Activated CD4-positive, CD25-positive, alpha-beta regulatory T cell treated with anti-CD3 and anti-CD28 coated beads, Interleukin-2, amount 50 U/mL, for 16 hours (primary cell): Measurements from ENCODE around the gene CIZ1.
A peak's percentile ranks its signal among the peaks of the same experiment; 100 is the strongest.

Experiments
- DNase-seq: peaks from one replicate; pipeline ENCODE4 v3.0.0-alpha.2; 2020; ENCODE audit warnings: low read depth, low spot score

Gene CIZ1

GRCh38 chr9:128213746-128214497, 22.6 kb upstream of the CIZ1 start:
- no peak for DNase-seq

- DNase-seq: no peak
Measured at GRCh38 chr9:128211981-128212281, 20.6 kb upstream of the CIZ1 start.

GRCh38 chr9:128211186-128211980, 20.0 kb upstream of the CIZ1 start:
- DNase-seq: no peak

GRCh38 chr9:128208946-128209669, 17.7 kb upstream of the CIZ1 start:
- no peak for DNase-seq

GRCh38 chr9:128208386-128208785, 17.0 kb upstream of the CIZ1 start:
- no peak for DNase-seq

GRCh38 chr9:128206916-128207910, 15.8 kb upstream of the CIZ1 start:
- no peak for DNase-seq

GRCh38 chr9:128206484-128206883, 15.1 kb upstream of the CIZ1 start:
- DNase-seq: no peak

- no peak for DNase-seq
Measured at GRCh38 chr9:128205296-128205944, 14.0 kb upstream of the CIZ1 start.

GRCh38 chr9:128204858-128205257, 13.5 kb upstream of the CIZ1 start:
- no peak for DNase-seq

- DNase-seq: no peak
Measured at GRCh38 chr9:128203707-128204551, 12.6 kb upstream of the CIZ1 start.

GRCh38 chr9:128203024-128203706, 11.8 kb upstream of the CIZ1 start, which contains the start of gene DNM1:
Gene DNM1, plus strand, starts transcription at chr9:128203379. Its CDS starts 92 bp downstream, at chr9:128203471.
- DNase-seq: peak; percentile 40

- DNase-seq: no peak
Measured at GRCh38 chr9:128202648-128203023, 11.3 kb upstream of the CIZ1 start.

- DNase-seq: no peak
Measured at GRCh38 chr9:128201441-128202369, 10.3 kb upstream of the CIZ1 start.

GRCh38 chr9:128193469-128194096, 2.2 kb upstream of the CIZ1 start:
- no peak for DNase-seq

- DNase-seq: peak; percentile 20
Measured at GRCh38 chr9:128192601-128193371, 1.4 kb upstream of the CIZ1 start.

GRCh38 chr9:128190516-128191405, 611 bp downstream of the CIZ1 start:
- DNase-seq: no peak
